IMR-90 (cell line): ENCODE measurements around the gene CALR3. TPM values are rescaled to one million over a fixed set of nuclear protein-coding genes. Genes with fewer than 3 reads are reported as not detected.

Source experiments
- ATAC-seq: fragments of 200-7000 bp; cut with Tn5 transposase; 2 replicates; pipeline ENCODE4 v1.9.1; 2020; ENCODE audit warnings: low read depth, mild to moderate bottlenecking, moderate library complexity
- BruUV-seq: library from RNA; stranded (reverse); fragments of 400-500 nt; replicated peaks from 2 replicates; lab custom pipeline; 2021; lab: Mats Ljungman, UMichigan
- CTCF ChIA-PET: fragments of 300-600 bp; formaldehyde crosslinking; extraction: SDS; loops from one replicate; lab custom pipeline; 2021; ENCODE audit warnings: antibody characterized with exemption; lab: Yijun Ruan, JAX
- POLR2A ChIA-PET: fragments of 300-600 bp; sonication (Branson Sonifier 250); formaldehyde crosslinking; loops from one replicate; lab custom pipeline; 2022; ENCODE audit warnings: antibody characterized with exemption; ENCODE audit not compliant: unreplicated experiment; lab: Charles Lee
- DNase-seq: peaks from one replicate; pipeline ENCODE4 v3.0.0; 2013
- H2AFZ ChIP-seq: replicated peaks from 2 replicates; pipeline ENCODE3; 2013; ENCODE audit warnings: low read length, mild to moderate bottlenecking; ENCODE audit not compliant: poor library complexity
- H2AK5ac ChIP-seq: 2 replicates; pipeline ENCODE4 v1.6.1; 2013; ENCODE audit warnings: low read depth, low read length, inconsistent platforms
- H2AK9ac ChIP-seq: replicated peaks from 2 replicates; pipeline ENCODE3; 2013; ENCODE audit warnings: mild to moderate bottlenecking, low read depth, low read length, moderate library complexity; ENCODE audit not compliant: poor library complexity
- H2BK120ac ChIP-seq: 2 replicates; pipeline ENCODE4 v1.6.1; 2013; ENCODE audit warnings: low read depth, low read length, inconsistent platforms
- H2BK15ac ChIP-seq: 3 replicates; pipeline ENCODE4 v1.6.1; 2013; ENCODE audit warnings: low read depth, low read length, inconsistent platforms
- H2BK20ac ChIP-seq: 2 replicates; pipeline ENCODE4 v1.6.1; 2013; ENCODE audit warnings: low read depth, mild to moderate bottlenecking, inconsistent platforms, low read length, moderate library complexity
- H2BK5ac ChIP-seq: 2 replicates; pipeline ENCODE4 v1.6.1; 2013; ENCODE audit warnings: mild to moderate bottlenecking, low read depth, low read length, inconsistent platforms; ENCODE audit not compliant: poor library complexity, severe bottlenecking
- H3K14ac ChIP-seq: replicated peaks from 2 replicates; pipeline ENCODE4 v1.6.1; 2013; ENCODE audit warnings: low read depth, low read length, inconsistent platforms
- H3K18ac ChIP-seq: 2 replicates; pipeline ENCODE4 v1.6.1; 2013; ENCODE audit warnings: low read depth, low read length, control low read depth
- H3K23ac ChIP-seq: 2 replicates; pipeline ENCODE4 v1.6.1; 2013; ENCODE audit warnings: low read depth, low read length, inconsistent platforms
- H3K27ac ChIP-seq: 2 replicates; pipeline ENCODE4 v1.5.1; 2013; ENCODE audit warnings: mild to moderate bottlenecking, control low read depth, low read length; ENCODE audit not compliant: insufficient read depth
- H3K27me3 ChIP-seq: 2 replicates; pipeline ENCODE4 v1.6.1; 2013; ENCODE audit warnings: low read length; ENCODE audit not compliant: control insufficient read depth, insufficient read depth
- H3K36me3 ChIP-seq: 2 replicates; pipeline ENCODE4 v1.6.1; 2013; ENCODE audit warnings: low read length, mixed read lengths; ENCODE audit not compliant: control insufficient read depth, insufficient read depth
- H3K4ac ChIP-seq: 2 replicates; pipeline ENCODE4 v1.6.1; 2013; ENCODE audit warnings: low read depth, low read length, inconsistent platforms
- H3K4me1 ChIP-seq: 2 replicates; pipeline ENCODE4 v1.6.1; 2013; ENCODE audit warnings: low read length, mixed read lengths; ENCODE audit not compliant: control insufficient read depth, insufficient read depth
- H3K4me2 ChIP-seq: 2 replicates; pipeline ENCODE4 v1.6.1; 2013; ENCODE audit warnings: low read depth, mild to moderate bottlenecking, control low read depth, low read length, moderate library complexity
- H3K4me3 ChIP-seq: 2 replicates; pipeline ENCODE4 v1.5.1; 2013; ENCODE audit warnings: low read depth, mild to moderate bottlenecking, control low read depth, low read length, moderate library complexity; ENCODE audit not compliant: insufficient read depth
- H3K56ac ChIP-seq: 2 replicates; pipeline ENCODE4 v1.6.1; 2013; ENCODE audit warnings: low read length, inconsistent platforms; ENCODE audit not compliant: insufficient read depth; ENCODE audit errors: extremely low read depth
- H3K79me1 ChIP-seq, 2 experiments: 2 replicates each; pipeline ENCODE4 v1.6.1; 2013; ENCODE audit warnings: low read length in 2 of 2, inconsistent platforms in 1 of 2, low read depth in 1 of 2
- H3K9ac ChIP-seq: 2 replicates; pipeline ENCODE4 v1.6.1; 2013; ENCODE audit warnings: low read depth, low read length, control low read depth
- H3K9me1 ChIP-seq: 2 replicates; pipeline ENCODE4 v1.6.1; 2013; ENCODE audit warnings: low read length, inconsistent platforms; ENCODE audit not compliant: insufficient read depth
- H3K9me3 ChIP-seq: 2 replicates; pipeline ENCODE4 v1.6.1; 2013; ENCODE audit warnings: low read length; ENCODE audit not compliant: control insufficient read depth, insufficient read depth
- H4K20me1 ChIP-seq: 2 replicates; pipeline ENCODE4 v1.6.1; 2013; ENCODE audit warnings: low read length, inconsistent platforms; ENCODE audit not compliant: insufficient read depth
- H4K5ac ChIP-seq: 2 replicates; pipeline ENCODE4 v1.6.1; 2013; ENCODE audit warnings: mild to moderate bottlenecking, low read depth, low read length, control low read depth
- H4K8ac ChIP-seq, 2 experiments: 2 replicates each; pipeline ENCODE4 v1.6.1; 2013; ENCODE audit warnings: low read depth in 2 of 2, low read length in 2 of 2, control low read depth in 1 of 2, inconsistent platforms in 1 of 2
- H4K91ac ChIP-seq: 2 replicates; pipeline ENCODE4 v1.6.1; 2013; ENCODE audit warnings: low read depth, low read length, inconsistent platforms; ENCODE audit not compliant: insufficient read depth
- BHLHE40 ChIP-seq: fragments of 150-350 bp; IDR thresholded peaks from 2 replicates; pipeline ENCODE4 v1.6.1; 2016; ENCODE audit warnings: mild to moderate bottlenecking, low read depth, low read length
- FOS ChIP-seq: fragments of 150-350 bp; IDR thresholded peaks from 2 replicates; pipeline ENCODE4 v1.6.1; 2016; ENCODE audit warnings: low read depth, low read length
- WGBS, 2 experiments: methylation state at CpG; one replicate each; pipeline versions ENCODE4 v1.1.5 to v1.1.7; 2013; ENCODE audit warnings: missing lambda C conversion rate in 2 of 2; ENCODE audit not compliant: insufficient read length in 1 of 2; ENCODE audit errors: extremely low coverage in 2 of 2; 5-methylcytosine and 5-hydroxymethylcytosine counted together
- dilution Hi-C: fragments of 300-500 bp; cut with HindIII; formaldehyde crosslinking; loops from one replicate; pipeline ENCODE4 v1.14.3; 2018; ENCODE audit warnings: low sequenced_read_pairs; ENCODE audit not compliant: unreplicated experiment
- in situ Hi-C: fragments of 300-500 bp; cut with MboI; formaldehyde crosslinking; loops from 3 replicates; pipeline ENCODE4 v1.14.3; 2019; ENCODE audit warnings: low sequenced_read_pairs, inconsistent platforms, mixed read lengths
- intact Hi-C: fragments of 100-400 bp; cut with micrococcal nuclease; formaldehyde crosslinking; loops from 2 replicates; pipeline ENCODE4 v1.10.0; 2022
- polyA plus RNA-seq, 3 experiments: library from polyadenylated mRNA; depleted of rRNA; stranded (reverse); fragments of >200 nt; gene quantifications; 2 replicates each; pipeline ENCODE4 v1.2.3, GENCODE V29; 2012; ENCODE audit warnings: low replicate concordance in 1 of 3
- total RNA-seq: library from RNA; depleted of rRNA; stranded (reverse); fragments of >200 nt; gene quantifications from 2 replicates; pipeline ENCODE4 v1.2.3, GENCODE V29; 2012

Gene CALR3
- total and polyA plus RNA-seq, 2 of the 4 experiments (the other 2 are of a cell fraction) = not detected

- H3K23ac ChIP-seq = no peak overlapping the region
- dilution Hi-C loops (no loop called here), in situ Hi-C loops (no loop called here), intact Hi-C loops (no loop called here)
- H3K79me1 ChIP-seq = 0 out of 4 replicates have a peak, but pooled peaks cover 3% of the 10 kb centered on the region in 2 experiments
- WGBS, 2 experiments = 90% methylated on average over 2 of the region's 3 CpGs; no CpG with 5 or more reads in 1 of the 2 experiments
- peaks cover 36% of the 10 kb centered on the region for H3K36me3 ChIP-seq
- DNase-seq (no peak), ATAC-seq (no peak)
- H3K9me1 ChIP-seq = no peaks in the 10 kb centered on the region
- no peak overlapping the region for H3K4ac ChIP-seq
- H3K14ac ChIP-seq = no peak overlapping the region
- H4K8ac ChIP-seq = no peak overlapping the region
- H3K27ac ChIP-seq = no peak overlapping the region
- H2BK5ac ChIP-seq = no peak overlapping the region
- H3K4me3 ChIP-seq = no peak overlapping the region
- H4K91ac ChIP-seq = no peak overlapping the region
- ChIA-PET POLR2A (no interaction called here), CTCF (no interaction called here)
- no TSS peak for BruUV-seq
- no peaks in the 10 kb centered on the region for H4K20me1 ChIP-seq
- no peak overlapping the region for H2AFZ ChIP-seq
- H2BK15ac ChIP-seq = no peak overlapping the region
- H2BK20ac ChIP-seq = no peak overlapping the region
- no peak overlapping the region for H4K5ac ChIP-seq
- H3K27me3 ChIP-seq = no peaks in the 10 kb centered on the region
- no peak overlapping the region for H2BK120ac ChIP-seq
- H2AK9ac ChIP-seq = no peak overlapping the region
- no peak overlapping the region for H3K9ac ChIP-seq
- no peak overlapping the region for H2AK5ac ChIP-seq
- H3K18ac ChIP-seq = no peak overlapping the region
- TF ChIP-seq BHLHE40 = no peak
- TF ChIP-seq FOS = no peak
- H3K4me2 ChIP-seq = no peak overlapping the region
- H3K9me3 ChIP-seq = no peaks in the 10 kb centered on the region
- no peaks in the 10 kb centered on the region; the same call in 1 of the 2 replicates for H3K4me1 ChIP-seq
- no peak overlapping the region for H3K56ac ChIP-seq
Observed at GRCh38 chr19:16504271-16504670, 8.3 kb upstream of the CALR3 start.
